HepG2 (cell line): ENCODE results near the gene CALU. TPM values are rescaled to one million over a fixed set of nuclear protein-coding genes. Genes with fewer than 3 reads are reported as not detected.

Experiments used
- ATAC-seq: fragments of 200-7000 bp; cut with Tn5 transposase; 3 replicates; pipeline ENCODE4 v1.9.1; 2020; ENCODE audit warnings: mild to moderate bottlenecking, moderate library complexity
- BruUV-seq: library from RNA; stranded (reverse); fragments of 400-500 nt; replicated peaks from 2 replicates; lab custom pipeline; 2021; lab: Mats Ljungman, UMichigan
- CTCF ChIA-PET: fragments of 300-600 bp; formaldehyde crosslinking; extraction: SDS; loops from one replicate; lab custom pipeline; 2021; ENCODE audit warnings: low total read pairs, inconsistent platforms, low intra/inter-chr PET ratio; lab: Yijun Ruan, JAX
- POLR2A ChIA-PET: fragments of 350-600 bp; sonication (Branson Sonifier 250); formaldehyde crosslinking; loops from one replicate; lab custom pipeline; 2020; ENCODE audit warnings: antibody characterized with exemption, inconsistent platforms; lab: Yijun Ruan, JAX
- DNase-seq: peaks from one replicate; pipeline ENCODE4 v3.0.0-alpha.2; 2015; ENCODE audit warnings: low spot score
- FAIRE-seq: peaks from 3 replicates; lab custom pipeline; 2011; peaks lifted over from hg19 to GRCh38; lab: Jason Lieb, UNC
- H2AFZ ChIP-seq: one replicate; pipeline ENCODE4 v1.6.1; 2011; ENCODE audit warnings: low read length, inconsistent platforms
- H3K27ac ChIP-seq: fragments of 300-600 bp; 3 replicates; pipeline ENCODE4 v1.8.0; 2011; ENCODE audit warnings: mixed run types, mild to moderate bottlenecking, mixed read lengths, low read length, inconsistent platforms; ENCODE audit not compliant: insufficient read depth; ENCODE audit errors: extremely low read length
- H3K27me3 ChIP-seq, 2 experiments: fragments of 200-600 bp in 1 of 2; 2 replicates in 1 of 2; 3 replicates in 1 of 2; pipeline versions ENCODE4 v1.6.0 to v1.8.0; 2011; ENCODE audit warnings: low read length in 2 of 2, mild to moderate bottlenecking in 2 of 2, moderate library complexity in 2 of 2, inconsistent platforms in 1 of 2; ENCODE audit not compliant: insufficient read depth in 2 of 2, control insufficient read depth in 1 of 2
- H3K36me3 ChIP-seq, 2 experiments: fragments of 200-600 bp in 1 of 2; replicated peaks in 1 of 2; 2 replicates in 1 of 2; 3 replicates in 1 of 2; pipeline versions ENCODE4 v1.5.1 to v1.8.0; 2011; ENCODE audit warnings: low read length in 2 of 2, inconsistent platforms in 1 of 2; ENCODE audit not compliant: insufficient read depth in 2 of 2, control insufficient read depth in 1 of 2
- H3K4me1 ChIP-seq: 2 replicates; pipeline ENCODE4 v1.5.1; 2012; ENCODE audit warnings: low read length, inconsistent platforms; ENCODE audit not compliant: insufficient read depth
- H3K4me2 ChIP-seq: 2 replicates; pipeline ENCODE4 v1.6.0; 2011; ENCODE audit warnings: low read depth, low read length, inconsistent platforms
- H3K4me3 ChIP-seq, 3 experiments: fragments of 200-600 bp in 1 of 3; sonication (generic), shearing (Covaris generic) in 1 of 3; replicated peaks in 1 of 3; 2 replicates each; pipeline ENCODE4 v1.5.1; 2011 to 2016; ENCODE audit warnings: low read length in 3 of 3, inconsistent platforms in 2 of 3, low read depth in 2 of 3, mild to moderate bottlenecking in 2 of 3, control low read depth in 1 of 3, mixed read lengths in 1 of 3; ENCODE audit not compliant: insufficient read depth in 1 of 3
- H3K79me2 ChIP-seq: one replicate; pipeline ENCODE4 v1.6.1; 2011; ENCODE audit warnings: low read length, inconsistent platforms; ENCODE audit not compliant: insufficient read depth
- H3K9ac ChIP-seq: 2 replicates; pipeline ENCODE4 v1.6.0; 2011; ENCODE audit warnings: mild to moderate bottlenecking, low read depth, low read length, inconsistent platforms; ENCODE audit not compliant: insufficient read depth
- H3K9me3 ChIP-seq: 2 replicates; pipeline ENCODE4 v1.5.1; 2012; ENCODE audit warnings: mild to moderate bottlenecking, low read length
- H4K20me1 ChIP-seq: 2 replicates; pipeline ENCODE4 v1.6.0; 2011; ENCODE audit warnings: inconsistent platforms, mild to moderate bottlenecking, low read length, moderate library complexity; ENCODE audit not compliant: insufficient read depth
- AGO2 ChIP-seq: fragments of 200-400 bp; formaldehyde crosslinking; optimal IDR thresholded peaks from 2 replicates; pipeline ENCODE3; 2017; ENCODE audit warnings: mild to moderate bottlenecking, low read depth, low read length, moderate library complexity
- NAIF1 ChIP-seq: sonication (generic); formaldehyde crosslinking; IDR thresholded peaks from 2 replicates; pipeline ENCODE4 v1.5.0; 2020; ENCODE audit warnings: mild to moderate bottlenecking, missing genetic modification reagents, borderline replicate concordance
- POLR2G ChIP-seq: fragments of 200-400 bp; formaldehyde crosslinking; IDR thresholded peaks from 2 replicates; pipeline ENCODE4 v1.6.1; 2018; ENCODE audit warnings: mild to moderate bottlenecking, low read depth, low read length, moderate library complexity
- STAG1 ChIP-seq: sonication (generic); formaldehyde crosslinking; IDR thresholded peaks from 2 replicates; pipeline ENCODE4 v1.4.0; 2020; ENCODE audit warnings: missing genetic modification reagents
- ZNF33B ChIP-seq: sonication (generic); formaldehyde crosslinking; IDR thresholded peaks from 2 replicates; pipeline ENCODE4 v1.5.1; 2020; ENCODE audit warnings: mild to moderate bottlenecking, missing genetic modification reagents
- WGBS: methylation state at CpG from one replicate; pipeline ENCODE4 v1.1.6; 2017; ENCODE audit warnings: low lambda C conversion rate; 5-methylcytosine and 5-hydroxymethylcytosine counted together
- in situ Hi-C: cut with HindIII; loops from 2 replicates; pipeline ENCODE4 v1.10.0; 2017; ENCODE audit warnings: low pct_unique_long_range_greater_than_20kb; ENCODE audit not compliant: extremely low pct_ligation_motif_present
- intact Hi-C: fragments of 100-400 bp; cut with micrococcal nuclease; formaldehyde crosslinking; loops from one replicate; pipeline ENCODE4 v1.10.0; 2022; ENCODE audit not compliant: unreplicated experiment
- polyA plus RNA-seq, 8 experiments: library from polyadenylated mRNA; depleted of rRNA in 3 of 8; stranded (reverse) in 7 of 8; unstranded in 1 of 8; fragments of >200 nt; fragmentation: Illumina TruSeq in 4 of 8; extraction: Trizol in 4 of 8; gene quantifications; 2 replicates each; pipeline versions ENCODE4 v1.2.1 to v1.2.3, GENCODE V29; 2011 to 2016; ENCODE audit warnings: low read depth in 4 of 8, missing spikeins in 1 of 8, mixed read lengths in 1 of 8; ENCODE audit not compliant: insufficient read depth in 1 of 8
- total RNA-seq, 5 experiments: library from RNA; depleted of rRNA; stranded (reverse); fragments of >200 nt; fragmentation: Illumina TruSeq; extraction: Trizol; gene quantifications; 2 replicates each; pipeline ENCODE4 v1.2.3, GENCODE V29; 2016; ENCODE audit warnings: low read depth in 1 of 5

Gene CALU
- total and polyA plus RNA-seq, 2 of the 13 experiments (the other 11 are each of a cell fraction or from before 2014, with no cell fraction given): 198 to 252 TPM

GRCh38 chr7:128770233-128770632 lies 31.1 kb downstream of the CALU start:
- TF ChIP-seq STAG1 (CRISPR knock-in tag) (no peak), NAIF1 (no peak)
- ChIA-PET POLR2A (no interaction called here), CTCF (no interaction called here)
- BruUV-seq: TSS peak; percentile 33
- no peak overlapping the region for H3K4me2 ChIP-seq
- H3K4me3 ChIP-seq: no peak overlapping the region
- H3K27me3 ChIP-seq: no peaks in the 10 kb centered on the region
- WGBS: 66% methylated on average over 2 of the region's 2 CpGs
- H3K4me1 ChIP-seq: peaks cover 13% of the 10 kb centered on the region
- H2AFZ ChIP-seq: no peak overlapping the region
- in situ Hi-C loops (no loop called here), intact Hi-C loops (no loop called here)
- H3K9me3 ChIP-seq: no peaks in the 10 kb centered on the region
- H3K27ac ChIP-seq: no peak overlapping the region
- ATAC-seq (no peak), DNase-seq (no peak), FAIRE-seq (no peak)
- peaks cover 13 to 52% of the 10 kb centered on the region in 2 experiments for H3K36me3 ChIP-seq
- 0 out of 2 replicates have a peak, but pooled peaks cover 3% of the 10 kb centered on the region for H4K20me1 ChIP-seq
- no peak overlapping the region for H3K9ac ChIP-seq
- H3K79me2 ChIP-seq: no peaks in the 10 kb centered on the region

- no peak overlapping the region for H3K27ac ChIP-seq
- H2AFZ ChIP-seq: no peak overlapping the region
- TF ChIP-seq POLR2G (peak; percentile 31; the same call in 1 of the 2 replicates), ZNF33B (CRISPR knock-in tag) (no peak), AGO2 (peak; percentile 65)
- no peaks in the 10 kb centered on the region for H4K20me1 ChIP-seq
- H3K4me1 ChIP-seq: peaks cover 35% of the 10 kb centered on the region
- DNase-seq: no peak
- FAIRE-seq: no peak
- intact Hi-C loops: no loop called here
- no peaks in the 10 kb centered on the region for H3K9me3 ChIP-seq
- no peak for ATAC-seq
- POLR2A ChIA-PET: no interaction called here
- no peak overlapping the region for H3K4me3 ChIP-seq
- BruUV-seq: no TSS peak
- in situ Hi-C loops: no loop called here
- H3K79me2 ChIP-seq: no peaks in the 10 kb centered on the region
- CTCF ChIA-PET: no interaction called here
- no peak overlapping the region for H3K4me2 ChIP-seq
- 97% methylated on average over 12 of the region's 12 CpGs for WGBS
- peaks cover 6 to 23% of the 10 kb centered on the region in 2 experiments for H3K36me3 ChIP-seq
- no peaks in the 10 kb centered on the region for H3K27me3 ChIP-seq
- no peak overlapping the region for H3K9ac ChIP-seq
Observed at GRCh38 chr7:128773604-128774003, 34.4 kb downstream of the CALU start.
